Measurements from ENCODE around the gene GTF3C1.

GRCh38 chr16:27468941-27469531 is 80.7 kb downstream of the GTF3C1 start:
- TF ChIP-seq EZH2 (IDR thresholded peaks at IDR 0.05; ENCODE audit: borderline replicate concordance, insufficient read depth, low read depth, low read length, poor library complexity, severe bottlenecking) = no peak
- TF ChIP-seq, protein P1, sequence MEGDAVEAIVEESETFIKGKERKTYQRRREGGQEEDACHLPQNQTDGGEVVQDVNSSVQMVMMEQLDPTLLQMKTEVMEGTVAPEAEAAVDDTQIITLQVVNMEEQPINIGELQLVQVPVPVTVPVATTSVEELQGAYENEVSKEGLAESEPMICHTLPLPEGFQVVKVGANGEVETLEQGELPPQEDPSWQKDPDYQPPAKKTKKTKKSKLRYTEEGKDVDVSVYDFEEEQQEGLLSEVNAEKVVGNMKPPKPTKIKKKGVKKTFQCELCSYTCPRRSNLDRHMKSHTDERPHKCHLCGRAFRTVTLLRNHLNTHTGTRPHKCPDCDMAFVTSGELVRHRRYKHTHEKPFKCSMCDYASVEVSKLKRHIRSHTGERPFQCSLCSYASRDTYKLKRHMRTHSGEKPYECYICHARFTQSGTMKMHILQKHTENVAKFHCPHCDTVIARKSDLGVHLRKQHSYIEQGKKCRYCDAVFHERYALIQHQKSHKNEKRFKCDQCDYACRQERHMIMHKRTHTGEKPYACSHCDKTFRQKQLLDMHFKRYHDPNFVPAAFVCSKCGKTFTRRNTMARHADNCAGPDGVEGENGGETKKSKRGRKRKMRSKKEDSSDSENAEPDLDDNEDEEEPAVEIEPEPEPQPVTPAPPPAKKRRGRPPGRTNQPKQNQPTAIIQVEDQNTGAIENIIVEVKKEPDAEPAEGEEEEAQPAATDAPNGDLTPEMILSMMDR (IDR thresholded peaks at IDR 0.05) = no peak
